ENCODE measurements around the gene ADGRA1.
"Not testable (repeated sequence)": the region's sequence is repeated elsewhere in the genome, so short reads cannot be mapped to it uniquely, and the experiment has no call there.

GRCh38 chr10:133137486-133138145 is 49.9 kb downstream of the ADGRA1 start:
- TF ChIP-seq POLR2A (IDR thresholded peaks at IDR 0.05; ENCODE audit: low read length); GATA1 (IDR thresholded peaks at IDR 0.05; ENCODE audit: low read depth, low read length): not testable (repeated sequence)
